HEK293T (cell line): ENCODE data around the gene RAB7B.

Experiments
- CTCF ChIA-PET: fragments of 350-600 bp; formaldehyde crosslinking; extraction: SDS; loops from one replicate; lab custom pipeline; 2021; ENCODE audit warnings: antibody characterized with exemption, inconsistent platforms; lab: Yijun Ruan, JAX
- POLR2A ChIA-PET: fragments of 350-600 bp; formaldehyde crosslinking; extraction: SDS; loops from one replicate; lab custom pipeline; 2020; ENCODE audit warnings: antibody characterized with exemption, inconsistent platforms; lab: Yijun Ruan, JAX
- DNase-seq: peaks from one replicate; pipeline ENCODE4 v3.0.0; 2012; ENCODE audit warnings: mixed read lengths; ENCODE audit errors: extremely low spot score
- ARNT ChIP-seq: fragments of 450-650 bp; IDR thresholded peaks from 2 replicates; pipeline ENCODE4 v1.6.1; 2017; ENCODE audit warnings: mild to moderate bottlenecking
- BHLHE40 ChIP-seq: fragments of 450-650 bp; IDR thresholded peaks from 2 replicates; pipeline ENCODE4 v1.6.1; 2016; ENCODE audit warnings: mild to moderate bottlenecking, moderate library complexity, borderline replicate concordance
- CTBP1 ChIP-seq: fragments of 450-650 bp; IDR thresholded peaks from 2 replicates; pipeline ENCODE4 v1.6.1; 2016; ENCODE audit warnings: borderline replicate concordance
- ELF4 ChIP-seq: fragments of 450-650 bp; IDR thresholded peaks from 2 replicates; pipeline ENCODE4 v1.6.1; 2017; ENCODE audit warnings: antibody characterized with exemption
- FOXA1 ChIP-seq: fragments of 450-650 bp; IDR thresholded peaks from 2 replicates; pipeline ENCODE4 v1.6.1; 2016; ENCODE audit warnings: mild to moderate bottlenecking
- FOXK2 ChIP-seq: fragments of 450-650 bp; IDR thresholded peaks from 2 replicates; pipeline ENCODE4 v1.6.1; 2016; ENCODE audit warnings: mild to moderate bottlenecking
- FOXM1 ChIP-seq: fragments of 450-650 bp; IDR thresholded peaks from 2 replicates; pipeline ENCODE4 v1.6.1; 2017; ENCODE audit warnings: mild to moderate bottlenecking, borderline replicate concordance
- HDGF ChIP-seq: fragments of 450-650 bp; IDR thresholded peaks from 2 replicates; pipeline ENCODE4 v1.6.1; 2017; ENCODE audit warnings: antibody characterized with exemption, borderline replicate concordance
- L3MBTL2 ChIP-seq: fragments of 450-650 bp; conservative IDR thresholded peaks from 2 replicates; pipeline ENCODE4 v1.6.1; 2016; ENCODE audit warnings: mild to moderate bottlenecking
- LEF1 ChIP-seq: fragments of 450-650 bp; IDR thresholded peaks from 2 replicates; pipeline ENCODE4 v1.6.1; 2017; ENCODE audit warnings: mild to moderate bottlenecking, borderline replicate concordance
- NFRKB ChIP-seq: fragments of 450-650 bp; IDR thresholded peaks from 2 replicates; pipeline ENCODE4 v1.6.1; 2016; ENCODE audit warnings: mild to moderate bottlenecking, moderate library complexity
- SP1 ChIP-seq: fragments of 450-650 bp; IDR thresholded peaks from 2 replicates; pipeline ENCODE4 v1.6.1; 2017
- SUZ12 ChIP-seq: fragments of 450-650 bp; IDR thresholded peaks from 2 replicates; pipeline ENCODE4 v1.6.1; 2016; ENCODE audit warnings: mild to moderate bottlenecking
- TARDBP ChIP-seq: fragments of 450-650 bp; IDR thresholded peaks from 2 replicates; pipeline ENCODE4 v1.6.1; 2016
- ZNF384 ChIP-seq: fragments of 450-650 bp; IDR thresholded peaks from 2 replicates; pipeline ENCODE4 v1.6.1; 2016
- TF ChIP-seq, protein P1 (sequence below): fragments of 450-650 bp; IDR thresholded peaks from 2 replicates; pipeline ENCODE4 v1.6.1; 2016

Gene RAB7B

DNA sequence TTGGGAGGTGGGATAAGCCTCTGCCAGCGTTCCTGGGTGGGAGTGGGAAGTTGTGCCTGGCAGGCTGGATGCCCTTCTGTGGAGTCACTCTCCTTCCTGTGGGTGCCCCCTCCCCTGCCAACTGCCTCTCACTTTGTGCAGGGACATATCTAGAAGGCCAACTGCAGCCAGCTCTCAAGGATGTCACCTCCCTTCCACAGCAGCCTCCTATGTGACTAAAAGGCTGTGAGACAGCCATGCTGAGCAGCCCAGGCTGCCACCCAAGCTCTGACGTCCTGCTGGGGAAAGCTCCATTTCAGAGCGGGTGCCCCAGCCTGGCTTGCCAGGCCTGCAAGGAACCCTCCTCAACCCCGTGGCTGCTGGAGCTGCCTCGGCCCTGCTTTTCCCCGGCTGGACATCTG lies 40.4 kb downstream of the RAB7B start:
- POLR2A ChIA-PET: no interaction called here
- no peak for DNase-seq
- CTCF ChIA-PET: interaction anchor here (0.6 kb wide), 1 partner anchor 72 kb away, joined by 3 read pairs; no protein-coding TSS in a partner anchor
- TF ChIP-seq, protein P1, sequence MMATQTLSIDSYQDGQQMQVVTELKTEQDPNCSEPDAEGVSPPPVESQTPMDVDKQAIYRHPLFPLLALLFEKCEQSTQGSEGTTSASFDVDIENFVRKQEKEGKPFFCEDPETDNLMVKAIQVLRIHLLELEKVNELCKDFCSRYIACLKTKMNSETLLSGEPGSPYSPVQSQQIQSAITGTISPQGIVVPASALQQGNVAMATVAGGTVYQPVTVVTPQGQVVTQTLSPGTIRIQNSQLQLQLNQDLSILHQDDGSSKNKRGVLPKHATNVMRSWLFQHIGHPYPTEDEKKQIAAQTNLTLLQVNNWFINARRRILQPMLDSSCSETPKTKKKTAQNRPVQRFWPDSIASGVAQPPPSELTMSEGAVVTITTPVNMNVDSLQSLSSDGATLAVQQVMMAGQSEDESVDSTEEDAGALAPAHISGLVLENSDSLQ: no peak
- TF ChIP-seq FOXK2 (no peak), HDGF (no peak), ARNT (no peak), ELF4 (no peak), LEF1 (no peak), L3MBTL2 (no peak), TARDBP (no peak), CTBP1 (no peak), NFRKB (no peak), ZNF384 (no peak), BHLHE40 (no peak), FOXM1 (no peak), SUZ12 (no peak), FOXA1 (no peak), SP1 (no peak)

DNA sequence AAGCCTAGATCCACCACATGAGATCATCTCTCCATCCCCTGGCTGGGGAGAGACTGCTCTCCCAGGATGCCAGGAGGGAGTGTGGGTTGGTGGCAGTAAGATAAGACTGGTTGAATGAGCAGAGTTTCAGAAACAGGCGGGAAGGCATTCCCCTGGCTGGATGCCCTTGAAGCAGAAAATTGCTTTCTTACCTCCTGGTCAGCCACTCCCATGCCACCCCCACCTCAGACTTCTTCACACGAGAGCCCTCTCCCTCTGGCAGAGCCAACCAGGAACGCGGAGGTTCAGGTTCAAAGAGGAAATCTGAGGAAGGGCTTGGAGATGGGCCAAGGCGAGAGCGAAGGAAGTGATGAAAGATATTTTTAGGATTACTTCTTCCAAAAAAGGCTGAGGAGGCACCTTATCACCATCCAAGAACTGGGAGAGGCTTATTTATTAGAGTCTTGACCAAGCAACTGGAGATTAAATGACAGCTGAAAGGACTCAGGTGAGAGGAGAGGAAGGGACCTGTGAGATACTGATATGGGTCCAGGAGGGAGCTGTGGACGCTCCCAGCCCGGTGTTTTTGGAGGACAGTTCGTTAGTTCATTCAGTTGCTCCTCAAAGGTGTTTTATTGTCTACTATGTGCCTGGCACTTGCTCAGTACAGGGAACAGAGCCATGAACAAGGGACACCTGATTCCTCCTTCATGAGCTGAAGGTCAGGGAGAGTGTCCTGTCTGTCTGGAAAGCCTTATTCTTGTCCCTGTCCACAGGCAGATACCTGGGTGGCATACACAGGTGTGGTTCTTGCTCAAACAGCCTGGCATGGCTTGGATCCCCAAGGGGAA lies 41.0 kb downstream of the RAB7B start:
- no peak for DNase-seq
- POLR2A ChIA-PET: no interaction called here
- CTCF ChIA-PET: interaction anchor here (0.6 kb wide), 1 partner anchor 73 kb away, joined by 3 read pairs; no protein-coding TSS in a partner anchor
- TF ChIP-seq, protein P1: no peak
- no peak for TF ChIP-seq FOXK2
- TF ChIP-seq ZNF384: no peak
- TF ChIP-seq NFRKB: no peak
- no peak for TF ChIP-seq SP1

DNA sequence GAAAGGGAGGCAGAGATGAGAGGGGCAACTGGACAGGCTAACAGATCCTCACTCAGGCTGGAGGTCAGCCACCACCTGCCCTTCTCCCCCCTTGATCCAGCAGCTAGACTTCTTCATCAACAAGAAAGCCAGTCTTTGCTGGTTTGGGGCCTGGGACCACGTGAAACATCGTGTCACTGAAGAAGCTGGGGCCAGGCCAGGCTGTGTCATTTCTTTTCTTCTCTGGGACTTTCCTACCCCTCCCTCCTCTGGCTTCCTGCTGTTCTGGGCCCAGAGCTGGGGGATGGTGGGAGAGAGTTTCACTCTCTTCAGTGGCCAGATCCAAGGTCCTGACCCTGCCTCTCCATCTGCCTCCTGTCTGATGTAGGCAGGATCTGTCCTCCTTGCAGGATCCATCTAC lies 41.8 kb downstream of the RAB7B start:
- POLR2A ChIA-PET: no interaction called here
- CTCF ChIA-PET: no interaction called here
- DNase-seq: no peak
- TF ChIP-seq HDGF (no peak), BHLHE40 (no peak), CTBP1 (no peak)

DNA sequence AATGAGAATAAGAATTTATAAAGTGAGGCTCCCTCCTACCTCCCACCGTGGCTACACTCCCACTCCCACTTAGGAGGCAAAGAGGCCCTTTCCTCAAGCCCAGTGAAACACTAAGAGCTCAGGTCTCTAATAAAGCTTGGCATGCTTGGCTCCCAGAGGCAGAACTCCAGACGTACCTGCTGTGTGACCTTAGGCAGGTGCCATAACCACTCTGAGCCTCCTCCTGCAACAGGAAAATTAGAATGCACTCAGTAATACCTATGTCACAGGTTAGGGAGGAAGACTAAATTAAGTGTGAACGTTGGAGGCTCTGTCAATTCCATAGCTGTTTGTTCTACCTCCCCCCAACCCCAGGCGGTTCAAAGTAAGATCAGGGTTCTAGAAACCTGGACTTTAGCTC lies 43.4 kb downstream of the RAB7B start:
- ChIA-PET CTCF (interaction anchor here (2.3 kb wide), 1 partner anchor 17 kb away, joined by 17 read pairs; no protein-coding TSS in a partner anchor), POLR2A (no interaction called here)
- TF ChIP-seq TARDBP (no peak), ARNT (no peak), CTBP1 (no peak), BHLHE40 (no peak), NFRKB (no peak), LEF1 (no peak), SP1 (no peak), FOXK2 (no peak), ZNF384 (no peak), FOXA1 (no peak), SUZ12 (no peak), FOXM1 (no peak), L3MBTL2 (no peak), HDGF (no peak), ELF4 (no peak)
- TF ChIP-seq, protein P1: no peak
- DNase-seq: no peak

DNA sequence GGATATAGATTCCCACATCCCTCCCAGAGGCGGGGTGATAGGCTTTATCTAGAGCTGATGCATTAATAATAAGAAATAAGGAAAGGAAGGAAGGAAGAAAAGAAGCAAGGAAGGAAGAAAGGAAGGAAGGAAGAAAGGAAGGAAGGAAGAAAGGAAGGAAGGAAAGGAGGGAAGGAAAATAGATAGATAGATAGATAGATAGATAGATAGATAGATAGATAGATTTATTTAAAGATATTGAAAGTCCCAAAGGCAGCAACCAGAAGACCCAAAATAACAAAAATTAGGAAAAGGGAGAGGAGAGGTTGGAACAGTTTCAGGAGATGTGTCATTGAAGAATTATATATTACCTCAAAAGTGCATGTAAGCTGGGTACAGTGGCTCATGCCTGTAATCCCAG lies 47.7 kb downstream of the RAB7B start:
- CTCF ChIA-PET: interaction anchor here (0.7 kb wide), 1 partner anchor 1941 kb away, joined by 6 read pairs; no protein-coding TSS in a partner anchor
- no peak for TF ChIP-seq HDGF
- TF ChIP-seq CTBP1: no peak
- no peak for TF ChIP-seq BHLHE40
- no peak for TF ChIP-seq ELF4
- TF ChIP-seq, protein P1: no peak
- no peak for TF ChIP-seq LEF1
- no peak for TF ChIP-seq FOXK2
- no peak for TF ChIP-seq SUZ12
- no peak for DNase-seq
- POLR2A ChIA-PET: no interaction called here
